22Rv1 (cell line): ENCODE results near the gene CLIP4.

Experiments used
- H3K27ac ChIP-seq: fragments of 450-650 bp; 2 replicates; pipeline ENCODE4 v1.5.1; 2017
- CTCF ChIP-seq: fragments of 450-650 bp; IDR thresholded peaks from 2 replicates; pipeline ENCODE4 v1.5.1; 2017; ENCODE audit warnings: mild to moderate bottlenecking
- ZFX ChIP-seq: fragments of 450-650 bp; IDR thresholded peaks from 2 replicates; pipeline ENCODE4 v1.6.1; 2017; ENCODE audit warnings: antibody characterized with exemption, borderline replicate concordance

CLIP4 gene

GRCh38 chr2:29202819-29203495 is 87.7 kb downstream of the CLIP4 start:
- no peak overlapping the region for H3K27ac ChIP-seq
- TF ChIP-seq CTCF, result no peak
- TF ChIP-seq ZFX, result no peak

GRCh38 chr2:29206941-29207340 is 91.7 kb downstream of the CLIP4 start:
- TF ChIP-seq ZFX, result no peak
- no peak for TF ChIP-seq CTCF
- H3K27ac ChIP-seq, result no peak overlapping the region

GRCh38 chr2:29207352-29208148 is 92.3 kb downstream of the CLIP4 start:
- no peak for TF ChIP-seq CTCF
- no peak for TF ChIP-seq ZFX
- H3K27ac ChIP-seq, result no peak overlapping the region

GRCh38 chr2:29209551-29209950 is 94.3 kb downstream of the CLIP4 start:
- H3K27ac ChIP-seq, result no peak overlapping the region
- no peak for TF ChIP-seq ZFX
- TF ChIP-seq CTCF, result no peak

GRCh38 chr2:29212009-29212408 is 96.8 kb downstream of the CLIP4 start:
- no peak for TF ChIP-seq ZFX
- no peak for TF ChIP-seq CTCF
- no peak overlapping the region for H3K27ac ChIP-seq

GRCh38 chr2:29213888-29214291 is 98.7 kb downstream of the CLIP4 start:
- H3K27ac ChIP-seq, result no peak overlapping the region
- TF ChIP-seq ZFX (no peak), CTCF (no peak)

GRCh38 chr2:29215073-29215472 is 99.9 kb downstream of the CLIP4 start:
- TF ChIP-seq ZFX, result no peak
- TF ChIP-seq CTCF, result no peak
- no peak overlapping the region for H3K27ac ChIP-seq
